GM13977 (cell line): ENCODE results near the gene TMEM222.

Experiments
- DNase-seq: peaks from one replicate; pipeline ENCODE4 v3.0.0; 2012; ENCODE audit warnings: low spot score
- in situ Hi-C: fragments of 300-500 bp; cut with MboI; formaldehyde crosslinking; loops from one replicate; pipeline ENCODE4 v1.12.0; 2022; ENCODE audit warnings: low sequenced_read_pairs, low pct_unique_long_range_greater_than_20kb, mixed read lengths, inconsistent platforms; ENCODE audit not compliant: unreplicated experiment
- TF ChIP-seq, protein P1 (sequence below): IDR thresholded peaks from 2 replicates; pipeline ENCODE4 v1.5.1; 2012; ENCODE audit warnings: mild to moderate bottlenecking, control low read depth; ENCODE audit not compliant: insufficient read depth; ENCODE audit errors: extremely low read depth, missing control alignments

Gene TMEM222

DNA sequence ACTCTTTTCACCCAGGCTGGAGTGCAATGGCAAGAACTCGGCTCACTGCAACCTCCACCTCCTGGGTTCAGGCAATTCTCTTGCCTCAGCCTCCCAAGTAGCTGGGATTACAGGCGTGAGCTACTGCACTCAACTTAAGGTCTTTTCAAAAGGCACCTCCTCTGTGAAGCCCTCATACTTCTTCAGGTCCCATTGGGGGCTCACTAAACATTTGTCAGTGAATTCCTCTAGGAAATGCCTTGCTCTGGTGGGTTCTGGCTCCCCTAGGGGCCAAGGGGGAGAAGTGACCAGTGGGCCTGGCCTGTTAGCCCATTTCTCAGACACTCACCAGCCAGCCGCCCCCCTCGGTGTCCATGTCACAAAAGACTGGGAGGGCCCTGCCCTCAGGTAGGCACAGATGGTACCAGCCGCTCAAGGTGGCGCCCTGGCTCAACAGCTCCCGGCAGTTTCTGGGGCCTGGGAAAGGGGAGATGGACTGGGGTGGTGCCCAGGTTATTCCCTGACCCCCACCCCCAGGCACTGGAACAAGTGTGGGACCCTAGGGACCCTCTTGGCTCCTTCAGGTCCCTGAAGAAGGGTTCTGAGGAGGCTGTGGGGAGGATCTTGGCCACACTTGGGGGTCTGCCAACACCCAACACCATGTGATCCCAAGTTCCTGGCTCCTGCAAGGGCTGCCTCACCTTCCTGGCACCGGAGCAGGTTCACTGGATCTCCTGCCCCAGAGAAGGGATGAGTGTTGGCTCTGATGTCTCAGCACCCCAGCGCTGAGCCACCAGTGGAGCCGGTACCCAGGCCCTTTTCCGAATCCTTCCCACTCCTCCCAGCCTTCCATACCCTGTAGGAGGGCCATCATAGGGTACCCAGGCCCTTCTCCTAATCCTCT, 51.1 kb downstream of the TMEM222 start:
- DNase-seq, result no peak
- in situ Hi-C loops, result loop anchor here (10.0 kb wide), 1 partner anchor 58 kb away; no protein-coding TSS in a partner anchor
- TF ChIP-seq, protein P1, sequence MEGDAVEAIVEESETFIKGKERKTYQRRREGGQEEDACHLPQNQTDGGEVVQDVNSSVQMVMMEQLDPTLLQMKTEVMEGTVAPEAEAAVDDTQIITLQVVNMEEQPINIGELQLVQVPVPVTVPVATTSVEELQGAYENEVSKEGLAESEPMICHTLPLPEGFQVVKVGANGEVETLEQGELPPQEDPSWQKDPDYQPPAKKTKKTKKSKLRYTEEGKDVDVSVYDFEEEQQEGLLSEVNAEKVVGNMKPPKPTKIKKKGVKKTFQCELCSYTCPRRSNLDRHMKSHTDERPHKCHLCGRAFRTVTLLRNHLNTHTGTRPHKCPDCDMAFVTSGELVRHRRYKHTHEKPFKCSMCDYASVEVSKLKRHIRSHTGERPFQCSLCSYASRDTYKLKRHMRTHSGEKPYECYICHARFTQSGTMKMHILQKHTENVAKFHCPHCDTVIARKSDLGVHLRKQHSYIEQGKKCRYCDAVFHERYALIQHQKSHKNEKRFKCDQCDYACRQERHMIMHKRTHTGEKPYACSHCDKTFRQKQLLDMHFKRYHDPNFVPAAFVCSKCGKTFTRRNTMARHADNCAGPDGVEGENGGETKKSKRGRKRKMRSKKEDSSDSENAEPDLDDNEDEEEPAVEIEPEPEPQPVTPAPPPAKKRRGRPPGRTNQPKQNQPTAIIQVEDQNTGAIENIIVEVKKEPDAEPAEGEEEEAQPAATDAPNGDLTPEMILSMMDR, result peak; percentile 27

DNA sequence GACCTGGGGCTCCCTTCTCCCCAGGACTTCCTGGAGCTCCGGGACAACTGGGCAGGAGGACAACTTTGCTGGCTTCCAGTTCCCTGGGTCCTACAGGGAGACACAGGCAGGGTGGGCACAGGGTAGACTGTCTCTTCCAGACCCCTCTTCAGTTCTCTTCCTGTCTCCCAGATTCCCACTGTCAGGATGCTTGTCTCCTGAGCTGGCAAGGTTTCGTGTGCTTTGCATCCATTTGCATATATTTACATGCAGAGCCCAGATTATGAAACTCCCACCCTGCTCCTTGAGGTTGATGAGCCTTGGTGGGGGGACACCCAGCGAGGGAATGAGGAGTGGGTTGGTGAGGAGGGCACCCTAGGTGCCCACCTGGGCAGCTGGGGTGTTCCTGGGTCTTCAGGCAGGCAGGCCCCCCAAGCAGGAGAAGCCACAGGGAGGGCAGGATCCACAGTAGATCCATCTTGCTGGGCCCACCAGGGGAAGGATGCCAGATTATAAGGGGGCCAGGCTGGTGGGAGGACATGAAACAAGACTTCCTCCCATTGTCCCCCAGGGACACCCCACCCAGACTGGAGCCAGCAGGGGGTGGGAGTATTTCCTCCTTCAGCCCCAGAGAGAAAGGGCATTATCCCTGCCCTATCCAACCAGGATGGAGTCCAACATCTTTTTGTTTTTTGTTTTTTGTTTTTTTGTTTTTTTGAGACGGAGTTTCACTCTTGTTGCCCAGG, 52.6 kb downstream of the TMEM222 start, which contains the start of gene FCN3:
Gene FCN3 (minus strand): TSS at position 463 of the 725 bp plus-strand sequence. CDS start 6 bp downstream, at position 457.
- TF ChIP-seq, protein P1, result no peak
- DNase-seq, result no peak
- in situ Hi-C loops, result loop anchor here (10.0 kb wide), 1 partner anchor 60 kb away; no protein-coding TSS in a partner anchor

DNA sequence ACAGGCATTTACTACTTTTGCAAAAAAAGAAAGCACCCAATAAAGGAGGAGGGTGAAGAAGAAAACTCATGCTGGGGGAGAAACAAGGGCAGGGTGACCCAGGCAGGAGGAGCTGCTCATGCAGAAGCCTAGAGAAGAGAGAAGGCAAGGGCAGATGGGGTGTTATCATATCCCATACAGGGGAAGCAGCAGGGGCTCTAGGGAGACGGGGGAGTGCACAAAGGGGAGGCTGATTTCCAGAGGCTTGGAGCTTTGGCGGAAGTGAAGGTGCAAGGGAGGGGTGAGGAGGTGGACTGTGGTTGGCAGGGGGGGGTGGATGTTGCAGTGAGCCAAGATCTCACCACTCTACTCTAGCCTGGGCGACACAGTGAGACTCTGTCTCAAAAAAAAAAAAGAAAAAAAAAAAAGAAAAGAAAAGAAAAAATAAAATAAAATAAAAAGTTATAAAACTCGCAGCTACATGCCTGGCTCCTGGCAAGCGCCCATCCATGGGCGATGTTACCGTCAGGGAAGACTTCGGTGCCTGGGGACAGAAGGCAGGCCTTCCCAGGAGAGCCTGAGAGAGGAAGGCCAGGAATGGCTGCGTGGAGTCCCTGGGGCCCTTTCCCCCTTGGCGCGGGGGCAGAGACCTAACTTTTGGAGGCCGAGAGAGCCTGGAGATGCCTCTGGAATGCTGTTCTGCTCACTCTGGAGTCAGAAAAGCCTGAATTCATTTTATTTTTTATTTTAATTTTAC, 56.0 kb downstream of the TMEM222 start:
- TF ChIP-seq, protein P1, result no peak
- in situ Hi-C loops, result loop anchor here (10.0 kb wide), 1 partner anchor 63 kb away; no protein-coding TSS in a partner anchor
- no peak for DNase-seq

DNA sequence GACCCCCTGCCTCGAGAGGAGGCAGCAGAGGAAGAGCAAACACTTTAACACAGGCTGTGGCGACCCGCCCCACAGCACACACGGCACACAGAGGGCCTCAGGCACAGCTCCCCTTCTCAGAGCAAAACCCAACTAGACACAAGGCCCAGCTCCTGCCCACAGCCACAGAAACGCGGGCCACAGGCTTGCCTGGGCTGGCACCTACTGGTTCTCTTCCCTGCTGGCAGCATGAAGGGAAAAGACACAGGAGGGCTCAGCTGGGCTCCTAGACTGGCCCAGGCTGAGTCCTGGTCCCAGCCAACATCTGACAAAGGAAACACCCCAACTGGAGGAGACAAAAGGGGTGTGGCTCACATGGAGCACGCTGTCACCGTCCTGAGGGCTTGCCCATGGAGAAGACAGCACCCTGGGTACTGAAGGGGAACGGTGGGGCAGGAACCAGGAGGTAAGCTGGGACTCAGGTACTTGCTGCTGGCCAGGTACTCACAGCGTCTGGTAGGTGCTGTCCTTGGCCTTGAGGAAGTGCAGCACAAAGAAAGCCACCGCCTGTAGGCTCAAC, 57.7 kb downstream of the TMEM222 start:
- TF ChIP-seq, protein P1, result no peak
- no peak for DNase-seq
- in situ Hi-C loops, result loop anchor here (10.0 kb wide), 1 partner anchor 65 kb away; no protein-coding TSS in a partner anchor

DNA sequence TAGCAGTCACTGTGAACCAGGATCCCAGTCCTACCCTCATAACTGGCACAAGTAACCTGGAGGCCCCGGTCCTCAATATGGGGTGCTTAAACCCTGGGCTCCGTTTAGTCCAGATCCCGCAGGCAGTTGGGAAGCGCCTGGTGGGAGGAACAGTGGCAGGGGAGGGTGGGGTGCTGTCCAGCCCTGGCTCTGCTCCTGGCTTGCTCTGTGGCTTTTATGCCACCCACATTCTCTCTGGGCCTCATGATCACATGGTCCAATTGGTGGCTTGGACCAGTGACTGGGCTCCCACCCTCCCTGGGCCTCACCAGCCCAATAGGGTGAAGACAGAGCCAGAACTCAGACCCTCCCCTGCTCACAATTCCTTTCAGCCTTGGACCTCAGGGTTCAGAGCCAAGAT, 58.3 kb downstream of the TMEM222 start:
- in situ Hi-C loops, result no loop called here
- DNase-seq, result no peak

More for the DNA sequence above, 58.3 kb downstream of the TMEM222 start:
- TF ChIP-seq, protein P1, result no peak
